ENCODE measurements around the gene MYO1E. TPM values are rescaled to one million over a fixed set of nuclear protein-coding genes. Genes with fewer than 3 reads are reported as not detected.

MYO1E gene
- total RNA-seq, 6 experiments from 2014 or later = 108 to 142 (median 115) TPM

GRCh38 chr15:59268852-59269407, 103.7 kb downstream of the MYO1E start:
- Mint-ChIP-seq H3K27ac (peak overlapping the region; percentile 54; the same call in 1 of the 2 replicates), H3K36me3 (ENCODE audit: low read depth) (peaks cover 21% of the 10 kb centered on the region), H3K9me3 (no peaks in the 10 kb centered on the region), H3K4me3 (no peak overlapping the region), H3K4me1 (ENCODE audit: low read depth) (peaks cover 47% of the 10 kb centered on the region), H3K27me3 (ENCODE audit: insufficient read depth) (no peaks in the 10 kb centered on the region)
- TF ChIP-seq, protein P1, sequence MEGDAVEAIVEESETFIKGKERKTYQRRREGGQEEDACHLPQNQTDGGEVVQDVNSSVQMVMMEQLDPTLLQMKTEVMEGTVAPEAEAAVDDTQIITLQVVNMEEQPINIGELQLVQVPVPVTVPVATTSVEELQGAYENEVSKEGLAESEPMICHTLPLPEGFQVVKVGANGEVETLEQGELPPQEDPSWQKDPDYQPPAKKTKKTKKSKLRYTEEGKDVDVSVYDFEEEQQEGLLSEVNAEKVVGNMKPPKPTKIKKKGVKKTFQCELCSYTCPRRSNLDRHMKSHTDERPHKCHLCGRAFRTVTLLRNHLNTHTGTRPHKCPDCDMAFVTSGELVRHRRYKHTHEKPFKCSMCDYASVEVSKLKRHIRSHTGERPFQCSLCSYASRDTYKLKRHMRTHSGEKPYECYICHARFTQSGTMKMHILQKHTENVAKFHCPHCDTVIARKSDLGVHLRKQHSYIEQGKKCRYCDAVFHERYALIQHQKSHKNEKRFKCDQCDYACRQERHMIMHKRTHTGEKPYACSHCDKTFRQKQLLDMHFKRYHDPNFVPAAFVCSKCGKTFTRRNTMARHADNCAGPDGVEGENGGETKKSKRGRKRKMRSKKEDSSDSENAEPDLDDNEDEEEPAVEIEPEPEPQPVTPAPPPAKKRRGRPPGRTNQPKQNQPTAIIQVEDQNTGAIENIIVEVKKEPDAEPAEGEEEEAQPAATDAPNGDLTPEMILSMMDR (IDR thresholded peaks at IDR 0.05) = no peak
- no peak for DNase-seq

GRCh38 chr15:59268168-59268851, 104.4 kb downstream of the MYO1E start:
- H3K27me3 Mint-ChIP-seq (ENCODE audit: insufficient read depth) = no peaks in the 10 kb centered on the region
- H3K36me3 Mint-ChIP-seq (ENCODE audit: low read depth) = peaks cover 21% of the 10 kb centered on the region
- TF ChIP-seq, protein P1 (IDR thresholded peaks at IDR 0.05) = no peak
- H3K4me3 Mint-ChIP-seq = peak overlapping the region; percentile 51
- peaks cover 41% of the 10 kb centered on the region for H3K4me1 Mint-ChIP-seq (ENCODE audit: low read depth)
- peak; percentile 47 for DNase-seq
- H3K9me3 Mint-ChIP-seq = no peaks in the 10 kb centered on the region
- H3K27ac Mint-ChIP-seq = peak overlapping the region; percentile 54

GRCh38 chr15:59266028-59266427, 106.6 kb downstream of the MYO1E start:
- Mint-ChIP-seq H3K27ac (no peak overlapping the region), H3K36me3 (ENCODE audit: low read depth) (peaks cover 15% of the 10 kb centered on the region), H3K9me3 (no peaks in the 10 kb centered on the region), H3K4me1 (ENCODE audit: low read depth) (peaks cover 23% of the 10 kb centered on the region), H3K27me3 (ENCODE audit: insufficient read depth) (no peaks in the 10 kb centered on the region), H3K4me3 (no peak overlapping the region)
- DNase-seq = no peak
- TF ChIP-seq, protein P1 (IDR thresholded peaks at IDR 0.05) = no peak

DNA sequence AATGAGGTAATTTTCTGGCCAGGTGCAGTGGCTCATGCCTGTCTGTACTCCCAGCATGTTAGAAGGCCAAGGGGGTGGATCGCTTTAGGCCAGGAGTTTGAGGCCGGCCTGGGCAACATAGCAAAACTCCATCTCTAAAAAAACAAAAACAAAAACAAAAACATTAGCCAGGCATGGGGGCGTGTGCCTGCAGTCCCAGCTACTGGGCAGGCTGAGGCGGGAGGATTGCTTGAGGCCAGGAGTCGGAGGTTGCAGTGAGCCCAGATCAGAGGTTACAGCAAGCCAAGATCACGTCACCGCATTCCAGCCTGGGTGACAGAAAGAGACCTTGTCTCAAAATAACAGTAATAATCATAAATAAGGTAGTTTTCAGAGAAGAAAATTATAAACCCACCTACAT, 110.4 kb downstream of the MYO1E start:
- TF ChIP-seq, protein P1 (IDR thresholded peaks at IDR 0.05) = no peak
- Mint-ChIP-seq H3K27ac (no peak overlapping the region), H3K27me3 (ENCODE audit: insufficient read depth) (no peaks in the 10 kb centered on the region), H3K9me3 (no peaks in the 10 kb centered on the region), H3K4me1 (ENCODE audit: low read depth) (peaks cover 1% of the 10 kb centered on the region), H3K4me3 (no peak overlapping the region), H3K36me3 (ENCODE audit: low read depth) (peaks cover 5% of the 10 kb centered on the region; the same call in 1 of the 2 replicates)
- DNase-seq = no peak

GRCh38 chr15:59260090-59260489, 112.6 kb downstream of the MYO1E start:
- no peak for DNase-seq
- Mint-ChIP-seq H3K9me3 (no peaks in the 10 kb centered on the region), H3K27me3 (ENCODE audit: insufficient read depth) (no peaks in the 10 kb centered on the region), H3K27ac (no peak overlapping the region), H3K36me3 (ENCODE audit: low read depth) (peaks cover 16% of the 10 kb centered on the region), H3K4me3 (no peak overlapping the region), H3K4me1 (ENCODE audit: low read depth) (peaks cover 7% of the 10 kb centered on the region; the same call in 1 of the 2 replicates)
- TF ChIP-seq, protein P1 (IDR thresholded peaks at IDR 0.05) = no peak
